ENCODE data around the gene PHF3. TPM values are rescaled to one million over a fixed set of nuclear protein-coding genes. Genes with fewer than 3 reads are reported as not detected.

Gene PHF3
- total and polyA plus RNA-seq, 7 experiments from 2014 or later: 40.0 to 141 (median 85.9) TPM

DNA sequence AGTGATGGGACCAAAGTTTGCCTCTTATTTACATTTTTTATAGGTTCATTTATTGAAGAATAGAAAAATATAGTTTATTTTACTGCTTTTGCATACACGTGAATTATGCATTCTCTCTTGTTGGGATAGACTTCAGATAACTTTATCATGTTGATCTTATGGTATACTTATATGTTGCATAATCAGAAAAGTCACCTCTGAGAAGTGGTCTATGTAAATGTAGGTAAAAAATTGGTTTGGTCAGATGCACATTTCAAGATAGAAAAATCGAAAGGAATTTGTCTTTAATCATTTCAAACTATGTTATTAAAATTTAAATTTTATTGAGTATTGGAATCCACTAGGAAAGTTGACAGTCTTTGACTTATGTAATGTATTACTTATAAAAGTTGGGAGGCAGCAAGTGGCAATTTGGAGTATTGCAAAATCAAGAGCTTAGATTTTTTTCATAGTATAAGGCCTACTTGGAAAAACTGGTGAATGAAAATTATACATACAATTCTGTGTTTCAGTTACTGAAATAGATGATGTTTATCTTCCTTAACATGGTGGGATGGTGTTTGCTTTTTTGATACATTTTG is 2.4 kb downstream of the PHF3 start:
- peak overlapping the region; percentile 98 for H3K27ac ChIP-seq (ENCODE audit: low read depth, low read length)
- H3K9me3 ChIP-seq (ENCODE audit: control insufficient read depth in 2 of 3, low read length in 3 of 3): no peaks in the 10 kb centered on the region
- H3K9me3 Mint-ChIP-seq: peaks cover 0 to 1% (median 0%) of the 10 kb centered on the region in 11 donors
- peak overlapping the region in 6 of 9 donors; percentile 30 to 99 (median 98) for H3K27ac Mint-ChIP-seq
- peaks cover 0 to 2% (median 0%) of the 10 kb centered on the region in 5 donors for H3K27me3 Mint-ChIP-seq
- intact Hi-C loops (cut with micrococcal nuclease): loop anchor here (2.0 to 5.0 kb wide), 6 partner anchors 13 to 111 kb away; no protein-coding TSS in a partner anchor
- H3K4me1 ChIP-seq (ENCODE audit: control insufficient read depth in 2 of 2, insufficient read depth in 2 of 2, low read length in 2 of 2): peaks cover 29 to 34% of the 10 kb centered on the region in 2 donors
- DNase-seq (no peak), ATAC-seq (no peak)
- H3K4me1 Mint-ChIP-seq: peaks cover 39 to 78% (median 71%) of the 10 kb centered on the region in 7 donors
- POLR2A ChIA-PET: interaction anchor here (0.6 to 1.6 kb wide), 3 partner anchors 23 to 60 kb away, joined by 3 to 4 read pairs (median 3); no protein-coding TSS in a partner anchor
- no peaks in the 10 kb centered on the region for H3K27me3 ChIP-seq (ENCODE audit: control insufficient read depth in 2 of 2, insufficient read depth in 2 of 2, low read length in 2 of 2)
- peak overlapping the region; percentile 72 to 100 (median 100) for H3K4me3 Mint-ChIP-seq
- peaks cover 0 to 5% (median 3%) of the 10 kb centered on the region in 5 donors for H3K36me3 Mint-ChIP-seq
- peak overlapping the region; percentile 75 for H3K4me3 ChIP-seq (ENCODE audit: low read length)
- CTCF ChIA-PET: no interaction called here
- peaks cover 0 to 10% (median 0%) of the 10 kb centered on the region in 3 experiments for H3K36me3 ChIP-seq (ENCODE audit: control insufficient read depth in 2 of 3, insufficient read depth in 3 of 3, low read length in 3 of 3)

DNA sequence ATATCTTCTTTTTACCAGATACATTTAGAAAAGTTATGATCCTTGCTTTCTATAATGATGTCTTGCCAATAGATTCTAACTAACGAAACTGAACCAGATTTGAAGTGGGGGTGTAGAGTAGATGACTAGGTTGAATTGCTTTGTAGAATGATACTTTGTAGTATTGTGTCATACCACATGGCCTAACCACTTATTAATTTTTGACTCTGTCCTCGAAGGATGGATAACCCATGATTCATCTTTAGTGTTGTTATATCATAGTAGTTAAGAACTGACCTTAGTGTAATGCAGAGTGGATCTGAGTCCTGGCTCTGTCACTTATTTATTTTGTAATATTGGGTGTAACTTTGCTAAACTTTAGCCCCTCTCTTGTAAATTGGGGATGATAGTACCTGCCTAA is 4.5 kb downstream of the PHF3 start:
- ATAC-seq: no peak
- peak overlapping the region; percentile 12 to 100 (median 66) for H3K4me3 Mint-ChIP-seq
- H3K36me3 Mint-ChIP-seq: peaks cover 0 to 5% (median 3%) of the 10 kb centered on the region in 5 donors

DNA sequence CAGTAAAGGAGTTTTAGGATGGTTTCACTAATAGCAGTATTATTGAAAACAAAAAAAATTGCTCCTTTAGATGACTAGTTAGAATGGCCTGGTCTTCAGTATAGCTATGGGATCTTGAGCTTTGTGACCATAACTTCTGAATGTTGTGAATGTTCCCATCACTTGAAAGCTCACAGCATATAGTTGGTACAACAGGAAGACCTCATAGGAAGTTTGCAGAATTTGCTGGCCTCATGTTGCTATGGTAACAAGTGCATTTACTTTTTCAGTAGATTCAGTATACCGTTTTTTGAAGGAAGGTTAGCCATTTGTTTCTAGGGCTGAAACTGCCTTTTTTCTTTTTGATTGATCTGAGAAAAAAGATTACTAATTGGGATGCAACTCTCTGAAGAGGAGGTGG is 8.3 kb downstream of the PHF3 start:
- intact Hi-C loops (cut with micrococcal nuclease): loop anchor here (1.0 kb wide), 2 partner anchors 8 to 9 kb away; partner anchors contain the start of gene PHF3 (in 1 of the 2)
- Mint-ChIP-seq H3K36me3 (peaks cover 0 to 7% (median 0%) of the 10 kb centered on the region in 5 donors), H3K4me3 (peak overlapping the region in 7 of 10 donors; percentile 16 to 64 (median 47)), H3K9me3 (no peaks in the 10 kb centered on the region), H3K27ac (peak overlapping the region in 7 of 9 donors; percentile 20 to 68 (median 53)), H3K4me1 (peaks cover 36 to 97% (median 81%) of the 10 kb centered on the region in 7 donors), H3K27me3 (no peaks in the 10 kb centered on the region)
- POLR2A ChIA-PET: interaction anchor here (1.6 kb wide), 1 partner anchor 9 kb away, joined by 4 read pairs; the partner anchor contains the start of gene PHF3
- no peaks in the 10 kb centered on the region for H3K9me3 ChIP-seq (ENCODE audit: control insufficient read depth in 2 of 3, low read length in 3 of 3)
- DNase-seq (peak in 7 of 9 donors; percentile 31 to 71 (median 60)), ATAC-seq (peak; percentile 82)
- no peak overlapping the region for H3K4me3 ChIP-seq (ENCODE audit: low read length)
- CTCF ChIA-PET: interaction anchor here (0.9 kb wide), 1 partner anchor 45 kb away, joined by 4 read pairs; no protein-coding TSS in a partner anchor
- no peaks in the 10 kb centered on the region for H3K27me3 ChIP-seq (ENCODE audit: control insufficient read depth in 2 of 2, insufficient read depth in 2 of 2, low read length in 2 of 2)
- H3K4me1 ChIP-seq (ENCODE audit: control insufficient read depth in 2 of 2, insufficient read depth in 2 of 2, low read length in 2 of 2): peaks cover 32 to 40% of the 10 kb centered on the region in 2 donors
- no peak overlapping the region for H3K27ac ChIP-seq (ENCODE audit: low read depth, low read length)
- H3K36me3 ChIP-seq (ENCODE audit: control insufficient read depth in 2 of 3, insufficient read depth in 3 of 3, low read length in 3 of 3): no peaks in the 10 kb centered on the region

More for the DNA sequence above, 4.5 kb downstream of the PHF3 start:
- Histone ChIP-seq H3K27me3 (ENCODE audit: control insufficient read depth in 2 of 2, insufficient read depth in 2 of 2, low read length in 2 of 2) (no peaks in the 10 kb centered on the region), H3K4me1 (ENCODE audit: control insufficient read depth in 2 of 2, insufficient read depth in 2 of 2, low read length in 2 of 2) (peaks cover 35 to 41% of the 10 kb centered on the region in 2 donors), H3K4me3 (ENCODE audit: low read length) (no peak overlapping the region), H3K36me3 (ENCODE audit: control insufficient read depth in 2 of 3, insufficient read depth in 3 of 3, low read length in 3 of 3) (peaks cover 0 to 10% (median 0%) of the 10 kb centered on the region in 3 experiments), H3K9me3 (ENCODE audit: control insufficient read depth in 2 of 3, low read length in 3 of 3) (no peaks in the 10 kb centered on the region), H3K27ac (ENCODE audit: low read depth, low read length) (no peak overlapping the region)
- Mint-ChIP-seq H3K9me3 (peaks cover 0 to 1% (median 0%) of the 10 kb centered on the region in 11 donors), H3K27ac (peak overlapping the region in 4 of 9 donors; percentile 14 to 71 (median 45)), H3K4me1 (peaks cover 42 to 83% (median 78%) of the 10 kb centered on the region in 7 donors), H3K27me3 (no peaks in the 10 kb centered on the region)
- ChIA-PET POLR2A (interaction anchor here (0.9 kb wide), 1 partner anchor 69 kb away, joined by 3 read pairs; no protein-coding TSS in a partner anchor), CTCF (no interaction called here)
- DNase-seq: no peak
- intact Hi-C loops (cut with micrococcal nuclease): no loop called here

DNA sequence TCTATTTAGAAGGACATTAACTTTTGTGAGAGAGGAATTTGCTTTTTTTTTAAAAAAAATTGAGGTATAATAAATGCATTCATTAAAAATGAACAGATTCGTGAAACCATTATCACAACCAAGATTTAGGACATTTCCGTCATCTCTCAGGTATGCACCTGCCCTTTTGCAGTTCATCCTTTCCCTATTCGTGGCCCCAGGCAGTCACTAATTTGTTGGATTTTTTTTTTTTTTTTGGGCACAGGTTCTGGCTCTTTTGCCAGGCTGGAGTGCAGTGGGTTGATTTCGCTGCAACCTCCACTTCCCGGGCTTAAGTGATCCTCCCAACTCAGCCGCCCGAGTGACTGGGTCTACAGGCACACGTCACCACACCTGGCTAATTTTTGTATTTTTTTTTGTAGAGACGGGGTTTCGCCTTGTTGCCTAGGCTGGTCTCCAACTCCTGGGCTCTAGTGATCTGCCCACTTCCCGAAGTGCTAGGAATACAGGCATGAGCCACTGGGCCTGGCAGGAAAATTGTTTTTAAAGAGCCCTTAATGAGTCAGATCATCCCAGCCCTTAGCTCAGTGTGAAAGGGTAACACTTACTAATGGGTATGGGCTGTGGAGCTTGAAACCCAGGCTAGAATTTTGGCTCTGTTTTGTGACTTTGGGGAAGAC is 9.2 kb downstream of the PHF3 start:
- DNase-seq (no peak), ATAC-seq (no peak)
- H3K4me1 ChIP-seq (ENCODE audit: control insufficient read depth in 2 of 2, insufficient read depth in 2 of 2, low read length in 2 of 2): peaks cover 28 to 36% of the 10 kb centered on the region in 2 donors
- ChIA-PET POLR2A (interaction anchor here (2.3 kb wide), 1 partner anchor 9 kb away, joined by 7 read pairs; the partner anchor contains the start of gene PHF3), CTCF (no interaction called here)
- no peaks in the 10 kb centered on the region for H3K9me3 Mint-ChIP-seq
- no peak overlapping the region for H3K4me3 ChIP-seq (ENCODE audit: low read length)
- H3K36me3 Mint-ChIP-seq: peaks cover 0 to 7% (median 0%) of the 10 kb centered on the region in 5 donors
- H3K9me3 ChIP-seq (ENCODE audit: control insufficient read depth in 2 of 3, low read length in 3 of 3): no peaks in the 10 kb centered on the region
- peaks cover 35 to 97% (median 77%) of the 10 kb centered on the region in 7 donors for H3K4me1 Mint-ChIP-seq
- peak overlapping the region in 4 of 9 donors; percentile 28 to 65 (median 38) for H3K27ac Mint-ChIP-seq
- no peaks in the 10 kb centered on the region for H3K36me3 ChIP-seq (ENCODE audit: control insufficient read depth in 2 of 3, insufficient read depth in 3 of 3, low read length in 3 of 3)
- no peaks in the 10 kb centered on the region for H3K27me3 ChIP-seq (ENCODE audit: control insufficient read depth in 2 of 2, insufficient read depth in 2 of 2, low read length in 2 of 2)
- H3K27ac ChIP-seq (ENCODE audit: low read depth, low read length): no peak overlapping the region
- H3K27me3 Mint-ChIP-seq: no peaks in the 10 kb centered on the region
- intact Hi-C loops (cut with micrococcal nuclease): loop anchor here (1.0 kb wide), 2 partner anchors 8 to 9 kb away; partner anchors contain the start of gene PHF3 (in 1 of the 2)
- peak overlapping the region in 9 of 10 donors; percentile 21 to 64 (median 37) for H3K4me3 Mint-ChIP-seq

DNA sequence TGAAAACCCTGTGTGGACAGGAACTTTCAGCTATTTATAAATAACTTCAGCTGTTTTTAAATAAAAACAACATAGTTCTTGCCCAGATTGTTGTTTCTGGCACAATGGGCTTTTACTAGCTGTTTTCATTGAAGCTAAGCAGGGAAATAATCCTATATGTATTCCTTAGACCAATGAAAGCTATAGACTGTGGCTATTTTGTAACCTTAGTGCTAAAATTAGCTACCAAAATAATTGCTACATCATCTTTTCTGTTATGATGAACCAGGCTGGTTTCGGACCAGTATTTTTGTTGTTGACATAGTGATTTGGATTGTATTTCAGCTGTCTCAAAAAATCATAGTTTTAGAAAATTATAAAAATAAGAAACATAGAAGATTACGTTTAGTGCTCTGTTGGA is 13.7 kb downstream of the PHF3 start:
- Histone ChIP-seq H3K4me3 (ENCODE audit: low read length) (no peak overlapping the region), H3K4me1 (ENCODE audit: control insufficient read depth in 2 of 2, insufficient read depth in 2 of 2, low read length in 2 of 2) (peaks cover 34 to 45% of the 10 kb centered on the region in 2 donors), H3K27me3 (ENCODE audit: control insufficient read depth in 2 of 2, insufficient read depth in 2 of 2, low read length in 2 of 2) (no peaks in the 10 kb centered on the region), H3K36me3 (ENCODE audit: control insufficient read depth in 2 of 3, insufficient read depth in 3 of 3, low read length in 3 of 3) (no peaks in the 10 kb centered on the region), H3K27ac (ENCODE audit: low read depth, low read length) (no peak overlapping the region), H3K9me3 (ENCODE audit: control insufficient read depth in 2 of 3, low read length in 3 of 3) (no peaks in the 10 kb centered on the region)
- peaks cover 37 to 99% (median 83%) of the 10 kb centered on the region in 7 donors for H3K4me1 Mint-ChIP-seq
- POLR2A ChIA-PET: interaction anchor here (0.9 kb wide), 1 partner anchor 14 kb away, joined by 3 read pairs; the partner anchor contains the start of gene PHF3
- H3K4me3 Mint-ChIP-seq: peak overlapping the region in 4 of 10 donors; percentile 26 to 43 (median 36)
- ATAC-seq (no peak), DNase-seq (no peak)
- H3K9me3 Mint-ChIP-seq: peaks cover 0 to 6% (median 0%) of the 10 kb centered on the region in 11 donors
- intact Hi-C loops (cut with micrococcal nuclease): no loop called here
- no peaks in the 10 kb centered on the region for H3K27me3 Mint-ChIP-seq
- no peak overlapping the region for H3K27ac Mint-ChIP-seq
- H3K36me3 Mint-ChIP-seq: peaks cover 0 to 22% (median 18%) of the 10 kb centered on the region in 5 donors
- CTCF ChIA-PET: no interaction called here

DNA sequence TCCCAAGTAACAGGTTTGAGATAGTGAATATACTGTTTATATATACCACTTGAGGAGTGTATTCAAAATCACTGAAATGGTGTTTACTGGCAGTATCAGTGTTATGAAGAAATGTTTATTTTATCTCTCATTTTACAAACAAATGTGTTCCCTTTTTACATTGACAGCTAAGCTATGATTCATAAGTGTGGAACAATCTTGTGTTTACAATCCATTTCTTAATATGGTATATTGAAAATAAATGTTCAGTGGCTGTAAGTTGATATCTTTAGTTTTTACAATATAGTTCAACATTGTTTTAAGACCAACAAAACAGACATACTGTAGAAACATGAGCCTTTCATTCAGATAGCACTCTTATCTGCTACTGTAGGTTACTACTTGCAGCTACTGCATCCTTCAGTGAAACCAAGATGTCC is 14.3 kb downstream of the PHF3 start:
- H3K27me3 Mint-ChIP-seq: no peaks in the 10 kb centered on the region
- POLR2A ChIA-PET: no interaction called here
- peaks cover 0 to 6% (median 0%) of the 10 kb centered on the region in 11 donors for H3K9me3 Mint-ChIP-seq
- Histone ChIP-seq H3K27me3 (ENCODE audit: control insufficient read depth in 2 of 2, insufficient read depth in 2 of 2, low read length in 2 of 2) (no peaks in the 10 kb centered on the region), H3K4me3 (ENCODE audit: low read length) (no peak overlapping the region), H3K4me1 (ENCODE audit: control insufficient read depth in 2 of 2, insufficient read depth in 2 of 2, low read length in 2 of 2) (peaks cover 29 to 44% of the 10 kb centered on the region in 2 donors), H3K9me3 (ENCODE audit: control insufficient read depth in 2 of 3, low read length in 3 of 3) (no peaks in the 10 kb centered on the region), H3K27ac (ENCODE audit: low read depth, low read length) (no peak overlapping the region), H3K36me3 (ENCODE audit: control insufficient read depth in 2 of 3, insufficient read depth in 3 of 3, low read length in 3 of 3) (no peaks in the 10 kb centered on the region)
- CTCF ChIA-PET: interaction anchor here (1.8 kb wide), 1 partner anchor 52 kb away, joined by 5 read pairs; no protein-coding TSS in a partner anchor
- H3K4me3 Mint-ChIP-seq: peak overlapping the region in 5 of 10 donors; percentile 18 to 43 (median 39)
- ATAC-seq (no peak), DNase-seq (no peak)
- peaks cover 36 to 99% (median 82%) of the 10 kb centered on the region in 7 donors for H3K4me1 Mint-ChIP-seq
- peak overlapping the region in 1 of 9 donors; percentile 19 for H3K27ac Mint-ChIP-seq
- peaks cover 0 to 22% (median 18%) of the 10 kb centered on the region in 5 donors for H3K36me3 Mint-ChIP-seq
- intact Hi-C loops (cut with micrococcal nuclease): loop anchor here (1.0 to 2.0 kb wide), 2 partner anchors 8 to 13 kb away; no protein-coding TSS in a partner anchor

Data from naive thymus-derived CD4-positive, alpha-beta T cell (primary cell).